Inflammatory macrophage (primary cell): ENCODE measurements around the gene VWA2.

Experiments used
- DNase-seq, 2 donors: peaks; one replicate each; pipeline ENCODE4 v3.0.0-alpha.2; 2020 to 2022
- total RNA-seq, 18 experiments: gene quantifications; one replicate each; lab custom pipeline; 2026; ENCODE audit warnings: mixed read lengths in 6 of 18, inconsistent platforms in 2 of 18; lab: John Stamatoyannopoulos, UW

Gene VWA2, protein sequence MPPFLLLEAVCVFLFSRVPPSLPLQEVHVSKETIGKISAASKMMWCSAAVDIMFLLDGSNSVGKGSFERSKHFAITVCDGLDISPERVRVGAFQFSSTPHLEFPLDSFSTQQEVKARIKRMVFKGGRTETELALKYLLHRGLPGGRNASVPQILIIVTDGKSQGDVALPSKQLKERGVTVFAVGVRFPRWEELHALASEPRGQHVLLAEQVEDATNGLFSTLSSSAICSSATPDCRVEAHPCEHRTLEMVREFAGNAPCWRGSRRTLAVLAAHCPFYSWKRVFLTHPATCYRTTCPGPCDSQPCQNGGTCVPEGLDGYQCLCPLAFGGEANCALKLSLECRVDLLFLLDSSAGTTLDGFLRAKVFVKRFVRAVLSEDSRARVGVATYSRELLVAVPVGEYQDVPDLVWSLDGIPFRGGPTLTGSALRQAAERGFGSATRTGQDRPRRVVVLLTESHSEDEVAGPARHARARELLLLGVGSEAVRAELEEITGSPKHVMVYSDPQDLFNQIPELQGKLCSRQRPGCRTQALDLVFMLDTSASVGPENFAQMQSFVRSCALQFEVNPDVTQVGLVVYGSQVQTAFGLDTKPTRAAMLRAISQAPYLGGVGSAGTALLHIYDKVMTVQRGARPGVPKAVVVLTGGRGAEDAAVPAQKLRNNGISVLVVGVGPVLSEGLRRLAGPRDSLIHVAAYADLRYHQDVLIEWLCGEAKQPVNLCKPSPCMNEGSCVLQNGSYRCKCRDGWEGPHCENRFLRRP
- total RNA-seq, result 0 to 0.16 (median 0) reads per million in 18 experiments

DNA sequence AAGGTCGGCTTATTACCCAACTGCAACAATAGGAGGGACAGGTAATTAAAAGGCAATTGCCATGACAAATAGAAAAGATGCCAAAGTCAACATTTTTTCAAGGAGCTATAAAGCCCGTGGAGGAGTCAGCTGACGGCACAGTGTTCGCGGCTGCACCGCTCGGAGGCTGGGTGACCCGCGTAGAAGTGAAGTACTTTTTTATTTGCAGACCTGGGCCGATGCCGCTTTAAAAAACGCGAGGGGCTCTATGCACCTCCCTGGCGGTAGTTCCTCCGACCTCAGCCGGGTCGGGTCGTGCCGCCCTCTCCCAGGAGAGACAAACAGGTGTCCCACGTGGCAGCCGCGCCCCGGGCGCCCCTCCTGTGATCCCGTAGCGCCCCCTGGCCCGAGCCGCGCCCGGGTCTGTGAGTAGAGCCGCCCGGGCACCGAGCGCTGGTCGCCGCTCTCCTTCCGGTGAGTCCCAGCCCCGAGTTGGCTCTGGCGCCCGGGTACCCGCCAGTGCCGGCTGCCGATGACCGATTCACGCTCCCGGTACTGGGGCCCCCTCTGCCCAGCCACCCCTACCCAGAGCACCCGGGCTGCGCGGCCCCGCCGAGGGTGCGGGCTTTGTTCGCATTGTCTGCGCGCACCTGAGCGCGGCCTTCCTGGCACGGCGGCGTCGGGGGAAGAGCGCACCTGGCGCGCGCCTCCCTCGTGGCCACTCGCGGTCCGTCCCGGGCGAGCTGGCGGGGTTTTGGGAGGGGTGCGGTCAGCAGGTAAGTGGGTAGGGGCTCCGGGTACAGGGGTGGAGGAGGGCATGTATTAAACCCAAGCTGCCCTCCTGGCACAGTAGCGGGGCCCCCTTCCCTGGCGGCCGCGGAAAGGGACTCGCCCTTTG is at the start of gene VWA2:
Gene VWA2, plus strand, starts transcription at position 138 of the 877 bp plus-strand sequence. CDS start 9,460 bp downstream, outside the sequence.
- no peak for DNase-seq

DNA sequence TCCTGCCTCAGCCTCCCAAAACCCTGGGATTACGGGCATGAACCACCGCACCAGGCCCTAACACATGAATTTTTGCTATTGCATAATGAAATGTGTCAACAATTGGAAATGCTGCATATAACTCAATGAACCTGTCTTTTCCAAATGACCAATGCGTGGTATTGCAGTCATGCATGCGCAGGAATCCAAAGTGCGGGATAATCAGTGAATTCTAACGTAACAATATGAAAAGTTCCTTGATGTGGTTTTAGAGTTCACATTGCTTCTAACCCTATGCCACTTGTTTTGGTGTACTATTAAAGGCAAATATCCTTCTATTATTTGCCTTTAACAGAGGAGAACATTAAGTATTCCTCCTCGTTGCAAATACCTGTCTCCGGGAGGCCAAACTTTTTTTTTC is 49.4 kb upstream of the VWA2 start:
- DNase-seq, result no peak

DNA sequence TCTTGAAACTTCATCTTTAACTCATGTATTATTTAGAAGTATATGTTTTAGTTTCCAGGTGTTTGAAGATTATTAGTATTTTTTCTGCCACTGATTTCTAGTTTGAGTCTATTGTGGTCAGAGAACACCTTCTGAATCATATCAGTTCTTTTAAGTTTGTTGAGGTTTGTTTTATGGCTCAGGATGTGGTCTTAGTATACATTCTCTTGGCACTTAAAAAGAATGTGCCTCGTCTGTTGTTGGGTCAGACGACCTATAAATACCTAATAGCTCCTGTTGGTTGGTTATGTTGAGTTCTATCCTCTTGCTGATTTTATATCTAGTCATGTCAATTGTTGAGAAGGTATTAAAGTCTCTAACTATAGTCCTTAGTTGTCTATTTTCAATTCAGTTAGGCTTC is 44.0 kb upstream of the VWA2 start:
- no peak for DNase-seq

DNA sequence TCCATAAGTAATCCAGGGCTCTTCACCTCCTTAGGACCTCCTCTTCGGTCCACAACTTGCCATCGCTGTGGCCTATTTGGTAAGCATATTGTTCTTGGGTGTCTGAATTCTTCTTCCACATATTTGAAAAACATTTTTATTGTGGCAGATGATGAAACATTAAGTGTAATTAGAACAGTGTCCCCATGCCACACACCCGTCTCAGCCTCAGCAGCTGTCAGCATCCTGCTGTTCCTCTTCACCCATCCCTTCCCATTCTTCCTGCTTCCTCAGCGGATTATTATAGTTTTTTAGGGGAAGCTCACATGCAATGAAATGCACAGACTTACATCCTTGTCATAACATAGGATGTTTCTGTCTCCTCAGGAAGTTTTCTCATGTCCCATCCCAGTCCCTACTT is 39.8 kb upstream of the VWA2 start:
- no peak for DNase-seq

DNA sequence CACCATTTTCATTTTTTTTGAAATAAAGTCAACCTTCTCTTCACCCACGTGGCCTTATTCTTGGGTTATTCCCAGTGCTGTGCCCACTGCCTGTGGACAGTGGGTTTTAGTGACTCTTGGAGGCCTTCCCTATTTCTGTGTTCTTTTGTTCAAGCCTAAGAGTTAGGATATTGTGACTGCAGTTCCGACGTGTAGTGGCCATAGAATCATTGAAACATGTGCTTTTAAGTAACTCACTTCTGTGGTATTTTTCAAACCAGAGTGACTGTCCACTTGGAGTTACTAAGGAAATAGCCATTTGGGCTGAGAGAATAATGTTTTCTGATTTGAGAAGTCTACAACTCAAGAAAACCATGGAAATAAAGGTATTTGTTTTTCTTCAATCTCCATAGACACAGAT is 36.2 kb upstream of the VWA2 start:
- no peak for DNase-seq

DNA sequence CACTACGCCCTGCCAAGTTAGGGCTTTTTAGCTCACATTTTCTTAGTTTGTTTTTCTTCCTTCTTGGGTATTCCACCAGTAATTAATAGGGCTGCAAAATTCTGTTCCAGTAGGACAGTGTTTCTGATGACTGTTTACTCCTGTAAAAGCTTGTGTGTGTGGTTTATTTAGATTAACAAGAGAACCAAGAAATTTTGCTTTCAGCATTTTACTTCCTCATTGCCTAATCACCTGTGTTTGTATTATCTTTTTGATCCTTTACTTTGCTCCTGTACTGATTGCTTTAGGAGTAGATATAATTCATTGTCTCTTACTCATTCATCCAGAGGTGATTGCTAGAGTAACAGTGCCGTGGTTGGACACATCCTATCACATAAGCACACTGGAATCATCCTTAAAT is 32.2 kb upstream of the VWA2 start:
- DNase-seq, result no peak

DNA sequence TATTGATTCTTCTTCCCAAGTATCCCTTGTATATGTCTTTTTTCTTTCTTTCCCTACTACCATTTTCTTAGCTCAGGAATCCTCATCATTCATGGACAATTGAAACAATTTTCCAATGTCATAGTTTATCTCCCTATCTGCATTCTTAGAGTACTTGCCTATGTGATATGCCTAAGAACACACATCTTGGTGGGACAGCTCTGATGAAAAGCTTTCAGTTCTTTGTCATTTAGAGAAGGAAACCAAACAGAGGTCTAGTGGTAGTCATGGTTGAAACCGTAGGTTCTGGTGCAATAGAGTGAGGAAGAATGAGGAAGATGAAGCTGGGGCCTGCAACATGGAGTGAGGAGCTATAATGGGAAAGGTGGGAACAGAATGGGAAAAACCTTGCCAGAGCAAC is 31.7 kb upstream of the VWA2 start:
- no peak for DNase-seq

DNA sequence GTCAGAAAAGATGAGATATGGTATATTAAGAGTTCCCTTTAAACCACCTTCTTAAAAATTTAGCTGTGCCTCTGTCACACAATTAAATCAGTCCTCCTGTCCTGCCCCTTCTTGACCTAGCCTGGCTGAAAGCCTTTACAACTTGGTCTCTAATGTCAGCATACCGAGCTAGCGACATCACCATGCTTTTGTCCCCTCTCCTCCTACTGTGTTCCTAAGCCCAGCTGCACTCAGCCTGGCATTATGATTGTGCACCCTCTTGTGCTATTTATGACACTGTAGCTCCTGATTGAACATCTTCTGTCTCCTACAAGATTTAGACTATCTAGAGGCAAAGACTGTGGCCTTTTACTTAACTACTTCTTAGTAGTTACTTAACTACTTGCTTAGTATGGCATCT is 30.7 kb upstream of the VWA2 start:
- no peak for DNase-seq

DNA sequence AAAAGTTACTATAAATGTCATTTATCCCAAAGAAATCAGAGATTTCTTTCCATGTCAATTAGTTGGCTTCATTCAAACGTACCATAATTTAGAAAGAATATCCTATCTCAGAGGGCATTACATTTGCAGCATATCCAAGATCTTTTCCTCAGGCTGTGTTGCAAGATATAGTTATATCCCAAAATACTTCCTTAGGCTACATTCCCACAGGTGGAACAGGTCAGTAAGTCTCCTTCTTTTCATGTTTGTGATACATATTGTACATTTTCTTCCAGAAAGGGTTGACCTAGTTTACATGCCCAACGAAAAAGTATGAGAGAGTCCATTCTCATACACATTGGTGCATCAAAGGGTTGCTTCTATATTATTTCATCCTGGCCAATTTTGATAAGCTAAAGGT is 26.9 kb upstream of the VWA2 start:
- no peak for DNase-seq

DNA sequence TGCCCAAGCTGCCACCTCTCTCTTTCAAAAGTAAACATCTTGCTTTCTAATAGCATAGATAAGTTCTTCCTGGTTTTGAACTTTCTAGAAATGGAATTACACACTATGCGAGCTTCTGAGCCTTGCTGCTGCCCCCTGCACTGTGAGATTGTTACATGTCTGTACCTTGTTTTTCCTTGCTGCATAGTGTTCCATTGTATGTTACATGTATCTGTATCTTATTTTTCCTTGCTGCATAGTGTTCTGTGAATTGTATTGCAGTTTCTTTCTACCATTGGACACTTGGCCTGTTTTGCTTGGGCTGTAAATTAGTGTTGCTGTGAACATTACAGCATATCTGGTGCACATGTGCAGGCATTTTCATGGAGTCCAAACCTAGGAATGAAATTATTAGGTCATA is 24.0 kb upstream of the VWA2 start:
- no peak for DNase-seq

DNA sequence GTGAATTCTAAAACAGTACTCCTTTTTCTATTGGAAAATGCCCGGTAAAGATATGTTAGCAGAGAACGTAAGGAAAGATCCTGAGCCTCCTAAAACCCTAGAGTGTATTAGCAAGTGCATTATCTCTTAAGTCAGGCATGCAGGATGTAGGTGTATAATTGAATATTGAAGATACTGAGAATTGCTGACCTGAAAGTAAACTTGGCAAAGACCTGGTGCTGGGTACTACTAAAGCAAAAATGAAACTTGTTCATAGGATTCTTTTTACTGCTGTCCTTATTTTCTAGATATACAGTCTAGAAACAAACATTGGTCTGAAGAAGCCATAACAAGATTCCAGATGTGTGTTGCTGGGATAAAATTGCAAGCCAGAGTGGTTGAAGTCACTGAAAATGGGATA is 18.8 kb upstream of the VWA2 start:
- DNase-seq, result no peak

DNA sequence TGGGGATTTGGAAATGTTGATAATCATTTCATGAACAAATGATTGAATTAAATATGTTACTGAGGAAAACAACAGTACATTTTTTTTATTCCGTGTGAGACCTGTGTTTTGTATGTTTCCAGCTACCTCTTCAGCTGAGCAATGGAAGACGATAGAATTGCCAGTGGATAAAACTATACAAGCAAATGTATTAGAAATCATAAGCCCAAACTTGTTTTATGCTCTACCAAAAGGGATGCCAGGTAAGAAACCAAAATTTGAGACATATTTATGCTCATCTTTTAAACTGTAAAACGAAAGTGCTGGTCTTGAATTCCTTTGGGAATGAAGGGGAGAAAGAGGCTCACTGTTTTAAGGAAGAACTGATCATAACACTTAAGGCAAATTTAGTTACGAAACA is 17.8 kb upstream of the VWA2 start:
- DNase-seq, result no peak

DNA sequence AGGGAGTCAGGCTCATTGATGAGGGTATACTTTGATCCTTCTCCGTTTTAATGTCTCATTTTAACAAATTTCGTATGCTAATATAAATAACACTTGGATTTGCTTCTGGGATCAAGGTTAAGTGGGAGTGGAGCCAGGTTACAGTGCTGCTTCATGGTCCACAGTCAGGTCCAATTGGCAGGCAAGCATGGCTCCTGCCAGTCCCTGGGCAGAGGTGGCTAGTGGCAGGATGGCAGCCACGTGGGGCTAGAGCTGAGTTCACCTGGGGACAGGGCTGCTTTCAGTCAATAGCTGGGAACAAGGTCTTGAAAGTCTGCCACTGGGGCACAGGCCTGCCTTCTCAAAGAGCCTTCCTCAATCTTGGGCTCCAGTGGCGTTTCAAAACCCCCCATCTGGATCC is 16.0 kb upstream of the VWA2 start:
- no peak for DNase-seq

DNA sequence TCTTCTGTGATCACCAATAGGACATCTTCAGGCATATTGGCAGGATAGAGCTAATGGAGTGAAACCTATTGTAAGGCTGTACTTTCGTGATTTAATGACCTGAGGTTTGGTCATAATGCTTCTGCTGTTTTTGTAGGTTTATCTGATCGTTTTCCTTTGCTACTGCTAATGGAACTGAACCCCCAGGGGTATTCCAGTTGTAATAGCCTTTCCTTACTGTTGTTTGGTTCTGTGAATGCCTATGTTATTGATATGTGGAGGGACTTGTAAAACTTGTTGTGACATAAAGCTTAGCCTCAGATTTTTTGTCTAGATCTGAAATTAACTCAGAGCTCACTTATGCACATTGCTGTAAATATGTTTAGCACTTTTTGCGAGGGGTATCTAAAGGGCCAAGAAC is 10.9 kb upstream of the VWA2 start:
- no peak for DNase-seq

DNA sequence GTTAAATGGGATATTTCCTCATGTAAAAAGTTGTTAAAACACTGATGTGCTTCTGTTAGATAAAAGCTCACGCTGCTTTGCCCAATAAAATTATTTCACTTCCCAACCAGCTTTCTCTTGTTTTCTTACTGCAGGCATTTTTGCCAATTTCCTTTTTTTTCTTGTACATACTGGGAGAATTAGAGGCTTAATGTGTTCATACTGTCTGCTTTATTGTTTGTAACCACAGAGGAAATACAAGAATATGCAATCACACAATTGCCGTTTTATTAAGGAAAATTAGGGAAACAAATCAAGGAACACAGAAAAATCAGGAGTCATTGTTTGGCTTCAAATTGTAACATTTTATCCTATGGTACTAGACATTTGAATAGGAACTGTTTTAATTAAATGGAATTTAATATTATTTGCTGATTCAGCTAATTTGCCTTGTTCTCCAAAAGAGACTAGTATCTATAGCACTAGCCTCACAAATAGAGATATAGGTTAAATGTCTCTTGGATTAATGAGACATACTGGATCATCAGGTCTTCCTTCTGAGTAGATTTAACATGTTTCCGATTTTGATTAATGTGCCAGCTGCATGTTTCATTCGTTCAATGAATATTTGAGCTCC is 6.4 kb upstream of the VWA2 start:
- DNase-seq, result no peak

DNA sequence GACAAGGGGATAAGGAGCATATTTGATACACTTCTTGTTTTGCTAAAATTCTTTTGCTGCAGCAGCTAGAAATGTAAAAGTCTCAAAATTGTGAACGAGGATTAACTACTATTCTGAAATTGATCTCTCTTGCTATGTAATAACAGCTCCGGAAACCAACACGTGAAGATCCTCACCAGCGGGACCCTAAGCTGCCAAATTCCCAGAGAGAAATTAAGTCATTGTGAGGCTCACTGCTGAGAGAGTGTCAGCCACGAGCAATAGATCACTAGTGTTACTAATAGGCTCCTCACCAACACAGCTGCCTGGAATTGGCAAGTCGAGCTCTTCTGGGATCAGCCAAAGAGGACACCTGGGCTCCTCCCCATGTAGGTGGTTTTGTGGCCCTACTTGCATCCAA is 5.6 kb upstream of the VWA2 start:
- DNase-seq, result no peak

DNA sequence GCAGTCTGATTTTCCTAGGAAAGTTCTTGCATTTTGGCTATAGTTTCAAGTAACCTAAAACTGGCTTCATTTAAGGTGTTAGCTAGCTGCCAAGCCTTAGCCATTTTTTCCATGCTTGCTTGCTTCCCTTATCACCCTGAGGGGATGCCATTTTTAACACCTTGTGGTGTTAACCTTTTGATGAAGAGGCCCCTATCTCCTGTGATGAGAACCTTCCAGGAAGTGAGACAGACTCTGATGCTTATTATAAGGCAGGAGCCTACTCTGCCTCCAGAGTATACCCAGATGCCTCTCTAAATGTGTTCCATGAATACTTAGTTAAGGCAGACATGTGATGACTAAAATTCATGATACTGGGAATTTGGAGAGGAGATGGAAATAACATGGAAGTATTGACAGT is 4.9 kb upstream of the VWA2 start:
- no peak for DNase-seq

DNA sequence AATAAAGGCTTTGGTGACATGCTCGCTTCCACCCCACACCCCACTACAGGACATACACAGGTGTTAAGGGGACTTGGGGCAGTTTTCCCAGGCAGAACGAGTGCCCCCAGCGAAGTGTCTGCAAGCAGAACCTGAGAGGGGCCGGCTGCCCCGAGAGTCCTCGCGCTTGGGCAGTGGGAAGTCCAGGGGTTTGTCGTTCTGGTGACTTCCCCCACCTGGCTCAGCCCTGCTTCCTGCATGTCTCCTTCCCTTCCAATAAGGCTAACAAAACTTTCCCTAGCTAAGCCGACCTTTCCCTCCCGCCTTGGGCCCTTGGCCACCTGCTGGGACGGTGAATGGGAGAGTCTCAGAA is 916 bp downstream of the VWA2 start:
- DNase-seq, result no peak

DNA sequence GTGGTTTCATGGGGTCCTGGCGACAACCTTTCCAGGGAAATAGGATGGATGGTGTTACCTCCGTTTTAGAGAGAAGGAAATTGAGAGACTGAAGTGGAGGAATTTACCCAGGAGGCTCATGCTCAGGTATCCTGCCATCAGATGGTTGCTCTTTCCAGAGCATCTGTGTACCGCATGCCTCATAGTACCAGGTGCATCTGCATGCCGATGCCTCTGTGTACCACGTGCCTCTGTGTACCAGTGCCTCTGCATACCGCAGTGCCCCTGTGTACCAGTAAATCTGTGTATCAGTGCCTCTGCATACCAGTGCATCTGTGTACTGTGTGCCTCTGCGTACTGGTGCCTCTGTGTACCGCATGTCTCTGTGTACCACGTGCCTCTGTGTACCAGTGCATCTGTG is 3.2 kb downstream of the VWA2 start:
- no peak for DNase-seq

DNA sequence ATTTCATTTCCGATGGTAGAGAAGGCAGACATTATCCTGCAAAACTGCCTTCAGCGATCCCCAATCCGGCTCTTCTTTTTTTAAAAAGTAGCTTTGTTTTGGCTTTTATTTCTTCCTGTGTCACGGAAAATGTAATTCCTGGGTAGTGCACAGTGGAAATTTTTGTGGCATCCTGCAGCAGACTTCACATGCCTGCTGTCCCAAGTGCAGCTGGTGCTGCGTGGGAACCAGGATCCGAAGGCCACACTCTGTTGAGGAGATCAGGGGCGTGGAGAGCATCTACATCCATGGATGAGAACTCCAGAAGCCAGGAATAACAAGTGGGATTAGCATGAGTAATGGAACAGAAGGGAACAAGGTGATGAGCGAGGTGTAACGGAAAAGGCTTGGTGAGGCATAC is 4.6 kb downstream of the VWA2 start:
- DNase-seq, result no peak

DNA sequence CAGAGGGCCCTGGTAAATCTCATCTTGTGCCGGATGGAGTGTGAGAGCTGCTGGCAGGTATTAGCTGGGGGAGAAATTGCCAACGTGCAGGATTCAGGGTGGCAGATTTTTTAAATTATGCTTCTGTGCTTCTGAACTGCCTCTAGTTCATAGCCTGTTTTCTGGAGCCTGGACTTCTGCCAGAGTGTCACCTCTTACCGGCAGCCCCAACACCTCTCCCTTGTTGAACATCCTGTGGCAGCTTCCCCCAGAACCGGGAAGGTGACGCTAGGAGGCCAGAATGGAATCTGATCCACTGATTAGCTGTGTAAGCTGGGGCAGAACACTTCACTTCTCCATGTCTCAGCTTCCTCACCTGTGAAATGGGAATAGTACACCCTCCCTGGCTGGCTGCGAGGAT is 5.1 kb downstream of the VWA2 start:
- DNase-seq, result no peak

DNA sequence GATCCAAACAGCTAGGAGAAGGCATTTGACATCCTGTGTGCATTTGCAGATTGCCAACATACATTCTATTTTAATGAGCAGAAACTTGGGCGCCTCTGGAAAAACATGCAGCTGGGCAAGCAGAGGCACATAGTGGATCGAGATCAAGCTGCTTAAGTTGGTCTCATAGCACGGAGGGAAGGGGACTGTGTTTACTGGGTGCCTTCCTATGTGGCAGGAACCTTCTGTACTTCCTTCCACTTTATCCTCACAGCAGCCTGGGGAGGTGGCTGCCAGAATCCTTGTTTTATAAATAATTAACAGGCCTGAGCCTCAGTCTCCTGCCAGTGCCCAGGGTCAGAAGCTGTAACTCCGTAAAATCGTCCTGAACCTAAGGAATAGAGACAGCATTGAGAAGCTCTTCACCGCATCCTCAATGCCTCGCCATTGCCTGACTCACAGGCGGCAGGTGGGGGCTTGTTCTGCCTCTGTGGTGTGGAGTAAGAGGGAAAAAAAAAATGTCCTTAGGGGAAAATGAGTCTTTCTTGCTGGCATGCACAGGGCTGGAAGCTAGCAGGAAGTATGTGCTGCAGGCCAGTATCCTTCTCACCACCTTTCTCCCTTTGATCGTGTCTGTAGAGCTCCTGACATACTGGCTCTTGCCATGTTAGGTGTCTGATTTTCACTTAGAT is 6.2 kb downstream of the VWA2 start:
- no peak for DNase-seq
